Hepatocyte (in vitro differentiated cells): Measurements from ENCODE around the gene FCER2.

Experiments
- EZH2 ChIP-seq: fragments of 200-600 bp; sonication (generic); IDR thresholded peaks from 2 replicates; pipeline ENCODE4 v1.6.1; 2016; ENCODE audit warnings: antibody characterized with exemption, mild to moderate bottlenecking, borderline replicate concordance
- TF ChIP-seq, protein P1 (sequence below): fragments of 200-600 bp; sonication (generic); IDR thresholded peaks from 2 replicates; pipeline ENCODE4 v1.5.1; 2016; ENCODE audit warnings: antibody characterized with exemption, mild to moderate bottlenecking; ENCODE audit not compliant: poor library complexity

GRCh38 chr19:7650148-7650547 is 51.8 kb downstream of the FCER2 start:
- TF ChIP-seq, protein P1, sequence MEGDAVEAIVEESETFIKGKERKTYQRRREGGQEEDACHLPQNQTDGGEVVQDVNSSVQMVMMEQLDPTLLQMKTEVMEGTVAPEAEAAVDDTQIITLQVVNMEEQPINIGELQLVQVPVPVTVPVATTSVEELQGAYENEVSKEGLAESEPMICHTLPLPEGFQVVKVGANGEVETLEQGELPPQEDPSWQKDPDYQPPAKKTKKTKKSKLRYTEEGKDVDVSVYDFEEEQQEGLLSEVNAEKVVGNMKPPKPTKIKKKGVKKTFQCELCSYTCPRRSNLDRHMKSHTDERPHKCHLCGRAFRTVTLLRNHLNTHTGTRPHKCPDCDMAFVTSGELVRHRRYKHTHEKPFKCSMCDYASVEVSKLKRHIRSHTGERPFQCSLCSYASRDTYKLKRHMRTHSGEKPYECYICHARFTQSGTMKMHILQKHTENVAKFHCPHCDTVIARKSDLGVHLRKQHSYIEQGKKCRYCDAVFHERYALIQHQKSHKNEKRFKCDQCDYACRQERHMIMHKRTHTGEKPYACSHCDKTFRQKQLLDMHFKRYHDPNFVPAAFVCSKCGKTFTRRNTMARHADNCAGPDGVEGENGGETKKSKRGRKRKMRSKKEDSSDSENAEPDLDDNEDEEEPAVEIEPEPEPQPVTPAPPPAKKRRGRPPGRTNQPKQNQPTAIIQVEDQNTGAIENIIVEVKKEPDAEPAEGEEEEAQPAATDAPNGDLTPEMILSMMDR, result no peak
- TF ChIP-seq EZH2, result no peak
